ENCODE measurements around the gene CERS6. TPM values are rescaled to one million over a fixed set of nuclear protein-coding genes. Genes with fewer than 3 reads are reported as not detected.

CERS6 gene
- total RNA-seq, 1 experiment from 2014 or later, result 17.3 TPM

GRCh38 chr2:168443818-168444217 is 12.3 kb upstream of the CERS6 start (continued):
- TF ChIP-seq RELA (CRISPR knock-in tag; IDR thresholded peaks at IDR 0.05; ENCODE audit: borderline replicate concordance) (no peak), TP53 (CRISPR knock-in tag; IDR thresholded peaks at IDR 0.05) (no peak), USF1 (CRISPR knock-in tag; IDR thresholded peaks at IDR 0.05) (no peak), ZBTB21 (CRISPR knock-in tag; IDR thresholded peaks at IDR 0.05; ENCODE audit: borderline replicate concordance) (no peak), ZNF423 (CRISPR knock-in tag; IDR thresholded peaks at IDR 0.05) (no peak), TEAD4 (CRISPR knock-in tag; IDR thresholded peaks at IDR 0.05) (no peak)

GRCh38 chr2:168445960-168446359 is 10.1 kb upstream of the CERS6 start:
- Mint-ChIP-seq H3K27me3 (ENCODE audit: low read depth) (no peaks in the 10 kb centered on the region; the same call in 1 of the 2 replicates), H3K4me1 (peaks cover 9% of the 10 kb centered on the region), H3K27ac (no peak overlapping the region), H3K9me3 (peaks cover 10% of the 10 kb centered on the region), H3K4me3 (no peak overlapping the region), H3K36me3 (no peaks in the 10 kb centered on the region)
- TF ChIP-seq ZNF532 (CRISPR knock-in tag; IDR thresholded peaks at IDR 0.05; ENCODE audit: borderline replicate concordance), result no peak
- DNase-seq (ENCODE audit: low spot score) (no peak), ATAC-seq (no peak)
- ChIA-PET POLR2A (no interaction called here), CTCF (interaction anchor here (0.7 to 1.2 kb wide), 2 partner anchors 48 to 1769 kb away, joined by 3 read pairs; no protein-coding TSS in a partner anchor)

- POLR2A ChIA-PET, result no interaction called here
- DNase-seq (ENCODE audit: low spot score) (no peak), ATAC-seq (no peak)
- Mint-ChIP-seq H3K4me3 (no peak overlapping the region), H3K36me3 (no peaks in the 10 kb centered on the region), H3K27me3 (ENCODE audit: low read depth) (no peaks in the 10 kb centered on the region; the same call in 1 of the 2 replicates), H3K27ac (no peak overlapping the region), H3K9me3 (peaks cover 10% of the 10 kb centered on the region), H3K4me1 (peaks cover 9% of the 10 kb centered on the region)
- CTCF ChIA-PET, result no interaction called here
- no peak for TF ChIP-seq ZNF232 (CRISPR knock-in tag; IDR thresholded peaks at IDR 0.05)
- no peak for TF ChIP-seq ZMAT4 (CRISPR knock-in tag; IDR thresholded peaks at IDR 0.05)
- no peak for TF ChIP-seq CDX4 (CRISPR knock-in tag; IDR thresholded peaks at IDR 0.05; ENCODE audit: borderline replicate concordance)
- TF ChIP-seq ZNF671 (CRISPR knock-in tag; IDR thresholded peaks at IDR 0.05), result no peak
- TF ChIP-seq E2F1 (CRISPR knock-in tag; IDR thresholded peaks at IDR 0.05), result no peak
- no peak for TF ChIP-seq STAT6 (CRISPR knock-in tag; conservative IDR thresholded peaks at IDR 0.05; ENCODE audit: low read depth)
- no peak for TF ChIP-seq E2F4 (CRISPR knock-in tag; IDR thresholded peaks at IDR 0.05; ENCODE audit: borderline replicate concordance, low read depth)
- no peak for TF ChIP-seq ZNF281 (CRISPR knock-in tag; IDR thresholded peaks at IDR 0.05)
Observed at GRCh38 chr2:168448980-168449379, 7.1 kb upstream of the CERS6 start.

Measured in WTC11 (cell line).